Measurements from ENCODE around the gene AGER.
"Not testable (repeated sequence)": the region's sequence is repeated elsewhere in the genome, so short reads cannot be mapped to it uniquely, and the experiment has no call there.

The AGER gene

DNA sequence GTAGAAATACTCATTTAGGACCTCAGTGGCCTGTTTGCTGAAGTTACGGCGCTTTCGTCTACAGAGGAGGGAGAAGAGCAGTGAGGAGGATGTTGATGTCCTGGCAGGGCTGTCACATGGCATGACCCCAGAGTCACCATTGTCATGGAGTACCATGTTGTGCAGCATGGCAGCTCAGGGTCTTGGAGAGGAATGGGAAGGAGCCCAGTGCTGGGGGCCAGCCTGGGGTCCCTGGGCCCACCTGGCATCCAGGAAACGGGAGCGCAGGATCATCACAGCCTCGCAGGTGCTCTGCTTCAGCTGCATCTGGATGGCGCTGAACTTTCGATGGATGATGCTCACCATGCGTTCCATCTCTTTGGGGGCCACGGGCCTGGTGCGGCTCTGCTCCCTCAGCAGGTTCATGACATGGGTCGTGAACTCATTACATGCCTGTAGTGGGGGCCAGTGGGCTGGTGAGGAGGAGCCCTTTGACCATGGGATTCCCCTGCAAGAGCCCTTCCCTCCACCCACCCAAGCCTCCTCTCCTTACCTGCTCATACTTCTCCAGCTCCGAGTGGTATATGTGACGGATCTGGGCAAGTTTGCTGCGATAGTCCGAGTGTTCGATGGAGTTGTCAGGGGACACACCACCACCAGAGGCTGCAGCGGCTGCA lies 3.8 kb upstream of the AGER start:
- not testable (repeated sequence) for H3K4me3 ChIP-seq (ENCODE audit: low read depth, low read length)

DNA sequence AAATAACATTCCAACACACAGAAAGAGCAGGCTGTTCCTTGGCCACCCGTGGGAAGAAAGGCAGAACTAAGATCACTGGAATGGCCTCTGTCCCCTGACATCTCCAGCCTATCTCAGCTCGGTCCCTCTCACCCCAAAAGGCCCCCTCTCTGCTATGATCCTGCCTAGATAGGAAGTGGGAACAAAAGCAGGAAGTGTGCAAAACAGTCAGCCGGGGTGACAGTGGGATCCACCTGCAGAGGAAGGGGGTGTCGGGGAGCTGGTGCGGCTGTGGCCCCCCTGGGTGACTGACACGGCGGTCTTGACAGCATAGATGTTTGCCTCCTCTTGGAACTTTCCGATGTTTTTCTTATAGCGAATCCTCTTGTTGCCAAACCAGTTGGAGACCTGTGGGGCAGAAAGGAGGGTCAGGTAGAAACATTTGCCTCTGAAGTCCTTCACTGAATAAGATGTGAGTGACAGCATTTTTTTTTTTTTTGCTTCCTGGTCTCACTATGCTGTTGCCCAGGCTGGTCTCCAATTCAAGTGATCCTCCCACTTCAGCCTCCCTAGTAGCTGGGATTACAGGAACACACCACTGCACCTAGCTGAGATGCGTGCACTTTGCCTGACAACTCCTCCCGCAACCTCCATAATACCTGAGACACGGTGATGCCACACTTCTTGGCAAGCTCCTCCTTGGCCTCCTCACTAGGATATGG lies 3.1 kb upstream of the AGER start:
- no peak overlapping the region for H3K4me3 ChIP-seq (ENCODE audit: low read depth, low read length)

GRCh38 chr6:32186151-32186840 lies 2.2 kb upstream of the AGER start:
- H3K4me3 ChIP-seq (ENCODE audit: low read depth, low read length) = not testable (repeated sequence)

GRCh38 chr6:32185681-32186131 lies 1.7 kb upstream of the AGER start:
- not testable (repeated sequence) for H3K4me3 ChIP-seq (ENCODE audit: low read depth, low read length)

DNA sequence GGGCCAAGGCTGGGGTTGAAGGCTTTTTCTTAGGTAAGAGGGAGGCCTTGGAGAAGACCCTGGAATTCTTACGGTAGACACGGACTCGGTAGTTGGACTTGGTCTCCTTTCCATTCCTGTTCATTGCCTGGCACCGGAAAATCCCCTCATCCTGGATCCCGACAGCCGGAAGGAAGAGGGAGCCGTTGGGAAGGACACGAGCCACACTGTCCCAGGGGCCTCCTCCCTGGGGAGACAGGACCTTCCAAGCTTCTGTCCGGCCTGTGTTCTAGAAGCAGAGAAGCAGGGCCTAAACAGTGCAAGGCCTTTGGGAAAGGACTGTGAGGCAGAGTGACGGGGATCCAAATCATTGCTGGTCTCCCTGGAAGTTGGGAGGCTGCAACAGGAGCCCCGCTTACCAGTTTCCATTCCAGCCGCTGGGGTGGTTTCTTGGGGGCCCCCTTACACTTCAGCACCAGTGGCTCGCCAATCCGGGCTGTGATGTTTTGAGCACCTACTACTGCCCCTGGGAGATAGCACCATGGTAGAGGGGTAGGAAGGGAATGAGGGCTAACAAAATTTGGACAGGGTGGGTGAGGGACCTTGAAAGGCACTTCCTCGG lies 470 bp downstream of the AGER start:
- H3K4me3 ChIP-seq (ENCODE audit: low read depth, low read length) = no peak overlapping the region

DNA sequence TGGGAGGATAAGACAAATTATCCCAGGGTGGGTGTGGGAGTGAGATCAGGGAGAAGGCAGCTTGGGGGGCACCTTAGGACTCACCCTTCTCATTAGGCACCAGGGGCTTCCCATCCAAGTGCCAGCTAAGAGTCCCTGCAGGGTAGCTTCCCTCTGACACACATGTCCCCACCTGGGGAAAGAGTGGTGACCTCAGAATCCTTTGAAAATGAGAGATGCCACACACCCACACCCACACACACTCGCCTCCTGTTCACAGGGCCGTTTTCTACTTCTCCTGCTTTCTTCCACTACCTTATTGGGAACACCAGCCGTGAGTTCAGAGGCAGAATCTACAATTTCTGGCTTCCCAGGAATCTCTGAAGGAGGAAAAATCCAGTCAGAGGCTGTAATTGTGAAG lies 1.0 kb downstream of the AGER start:
- no peak overlapping the region for H3K4me3 ChIP-seq (ENCODE audit: low read depth, low read length)

- no peak overlapping the region for H3K4me3 ChIP-seq (ENCODE audit: low read depth, low read length)
These were observed 1.5 kb downstream of the AGER start for GRCh38 chr6:32182555-32182981.

DNA sequence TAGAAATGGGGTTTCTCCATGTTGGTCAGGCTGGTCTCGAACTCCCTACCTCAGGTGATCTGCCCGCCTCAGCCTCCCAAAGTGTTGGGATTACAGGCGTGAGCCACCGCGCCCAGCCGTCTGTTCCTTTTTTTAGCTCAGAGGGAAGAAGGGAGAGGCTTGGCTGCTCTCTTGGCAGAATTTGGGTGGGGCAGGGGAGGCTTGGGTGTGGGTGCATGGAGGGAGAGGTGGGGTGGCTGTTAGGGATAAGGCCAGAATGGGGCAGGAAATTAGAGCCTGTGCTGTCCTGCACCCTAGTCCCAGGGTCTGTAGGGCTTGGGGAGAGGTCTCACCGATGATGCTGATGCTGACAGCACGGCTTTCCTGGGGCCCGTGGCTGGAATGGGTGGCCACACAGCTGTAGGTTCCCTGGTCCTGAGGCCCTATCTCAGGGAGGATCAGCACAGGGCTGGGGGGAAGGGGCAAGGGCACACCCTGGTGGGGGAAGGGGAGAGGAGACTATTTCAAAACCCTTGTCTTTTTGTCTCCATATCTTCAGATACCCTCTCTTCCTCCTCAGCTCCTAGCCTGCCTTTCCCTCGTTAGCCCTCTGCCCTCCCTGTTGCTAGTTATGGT lies 2.0 kb downstream of the AGER start:
- no peak overlapping the region for H3K4me3 ChIP-seq (ENCODE audit: low read depth, low read length)

DNA sequence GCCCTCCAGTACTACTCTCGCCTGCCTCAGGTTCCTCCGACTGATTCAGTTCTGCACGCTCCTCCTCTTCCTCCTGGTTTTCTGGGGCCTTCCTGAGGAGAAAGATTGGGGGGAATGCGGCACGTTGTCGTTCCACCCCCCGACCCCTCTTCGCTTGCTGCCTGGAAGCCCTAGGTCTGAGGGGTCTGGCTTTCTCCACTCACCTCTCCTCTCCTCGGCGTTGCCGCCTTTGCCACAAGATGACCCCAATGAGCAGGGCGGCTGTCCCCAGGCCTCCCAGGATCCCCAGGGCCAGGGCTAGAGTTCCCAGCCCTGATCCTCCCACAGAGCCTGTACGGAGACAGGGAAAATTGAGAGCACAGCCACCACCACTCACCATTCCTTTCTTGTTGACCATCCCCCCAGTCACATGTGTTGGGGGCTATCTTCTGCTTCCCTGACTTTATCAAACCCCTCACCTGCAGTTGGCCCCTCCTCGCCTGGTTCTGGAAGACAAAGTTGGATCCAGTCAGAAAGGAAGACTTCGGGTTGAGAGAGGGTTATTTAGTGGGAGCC lies 2.8 kb downstream of the AGER start:
- H3K4me3 ChIP-seq (ENCODE audit: low read depth, low read length) = no peak overlapping the region

GRCh38 chr6:32179766-32180405 lies 4.2 kb downstream of the AGER start:
- H3K4me3 ChIP-seq (ENCODE audit: low read depth, low read length) = no peak overlapping the region

DNA sequence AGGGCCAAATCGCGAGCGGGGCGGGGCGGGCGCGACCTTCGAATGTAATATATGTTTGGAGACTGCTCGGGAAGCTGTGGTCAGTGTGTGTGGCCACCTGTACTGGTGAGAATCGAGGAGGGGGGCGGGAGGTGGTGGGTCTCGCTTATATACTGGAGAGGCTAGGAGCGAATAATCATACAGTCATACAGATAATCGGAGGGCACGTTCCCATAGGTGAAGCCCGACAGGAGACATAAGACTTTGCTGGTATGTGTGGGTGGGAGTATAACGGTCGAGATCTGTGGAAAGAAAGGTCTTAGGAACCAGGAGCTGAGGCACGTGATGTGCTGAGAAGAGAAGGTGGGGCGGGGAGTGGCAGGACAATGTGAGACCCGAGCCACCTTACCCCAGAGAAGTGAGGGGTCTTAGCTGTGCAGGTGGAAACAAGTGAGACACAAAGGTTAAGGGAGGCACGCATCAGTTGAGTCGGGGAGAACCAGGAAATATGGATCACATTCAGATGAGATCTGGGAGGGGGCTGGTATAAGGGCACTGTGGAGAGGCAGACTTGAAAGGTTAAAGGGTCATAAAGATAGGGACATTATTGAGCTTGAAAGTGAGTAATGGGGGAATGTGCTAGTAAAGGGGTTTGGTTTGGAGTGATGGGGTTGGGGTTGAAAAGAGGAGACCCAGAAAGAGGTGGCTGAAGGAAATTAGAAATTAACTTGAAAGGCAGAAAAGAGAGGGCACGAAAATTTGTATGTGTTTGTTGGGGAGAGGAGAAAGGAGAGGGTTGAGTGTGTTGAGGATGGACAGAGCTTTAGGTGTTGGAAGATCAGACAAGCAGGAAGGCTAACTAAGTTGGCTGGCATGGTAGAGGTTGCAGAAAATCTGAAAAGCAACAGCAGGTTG lies 5.3 kb downstream of the AGER start:
- H3K4me3 ChIP-seq (ENCODE audit: low read depth, low read length) = peak overlapping the region; percentile 87

GRCh38 chr6:32177788-32178546 lies 6.1 kb downstream of the AGER start, which contains the start of gene RNF5:
Gene RNF5 (plus strand): TSS chr6:32178405. CDS start chr6:32178512, 107 bp downstream.
- H3K4me3 ChIP-seq (ENCODE audit: low read depth, low read length) = peak within 1 kb of the TSS; percentile 87

DNA sequence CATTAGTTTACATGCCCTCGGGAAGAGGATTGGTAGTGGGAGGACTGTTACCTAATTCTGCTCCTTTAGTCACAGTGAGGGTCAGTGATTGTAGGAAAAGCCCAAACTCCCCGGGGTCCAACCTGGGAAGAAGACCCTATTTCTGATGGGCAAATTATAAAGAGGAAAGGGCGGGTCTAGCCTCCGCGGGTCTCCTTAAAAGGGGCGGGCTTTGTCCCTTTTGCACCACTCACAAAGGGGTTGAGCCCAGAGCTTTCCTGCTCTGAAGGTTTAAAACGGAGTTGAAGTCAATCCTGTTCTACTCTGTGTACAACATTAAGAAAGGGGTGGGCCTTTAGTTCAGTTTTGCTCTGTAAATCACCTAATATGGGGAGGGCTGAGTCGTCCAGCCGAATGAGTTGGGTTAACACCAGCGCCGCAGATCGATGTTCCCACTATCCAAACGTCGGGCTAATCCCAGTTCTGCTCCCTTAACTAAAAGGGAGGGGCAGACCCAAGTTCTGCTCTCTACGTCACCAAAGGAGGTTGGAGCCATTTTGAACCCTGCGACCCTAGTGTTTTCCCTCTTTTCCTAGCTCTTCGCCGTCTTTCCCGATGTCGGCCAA lies 6.8 kb downstream of the AGER start:
- peak overlapping the region; percentile 77 for H3K4me3 ChIP-seq (ENCODE audit: low read depth, low read length)

DNA sequence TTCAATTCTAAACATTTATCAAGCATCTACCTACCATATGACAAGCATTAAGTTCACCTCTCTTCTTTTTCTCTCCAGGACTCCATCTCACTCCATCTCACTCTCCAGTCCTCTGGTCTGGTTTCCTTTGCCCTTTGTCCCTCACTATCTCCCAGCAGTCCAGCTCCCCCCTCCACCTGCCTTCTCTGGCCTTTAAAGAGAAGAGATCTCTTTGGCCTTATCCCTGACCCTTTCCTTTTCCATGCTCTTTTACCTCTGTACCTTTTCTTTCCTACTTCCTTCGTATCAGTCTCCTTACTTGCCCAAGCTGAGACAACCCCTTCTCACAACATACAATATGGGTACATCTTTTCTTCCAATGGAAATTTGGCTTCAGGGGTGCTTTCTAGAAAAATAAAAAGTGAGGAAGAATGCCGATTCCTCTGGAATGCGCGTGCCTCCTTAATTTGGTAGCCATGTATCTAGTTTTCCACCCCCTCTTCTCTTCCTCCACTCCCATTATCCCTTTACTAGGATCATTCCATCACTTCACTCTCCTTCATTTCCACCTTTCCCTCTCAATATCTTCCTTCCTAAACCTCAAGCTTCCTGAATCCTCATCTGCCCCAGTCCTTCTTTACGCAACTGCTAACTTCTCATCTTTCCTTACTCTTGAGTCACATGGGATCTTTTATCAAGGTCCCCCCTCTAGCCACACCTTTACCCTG lies 7.4 kb downstream of the AGER start:
- peak overlapping the region; percentile 77 for H3K4me3 ChIP-seq (ENCODE audit: low read depth, low read length)

DNA sequence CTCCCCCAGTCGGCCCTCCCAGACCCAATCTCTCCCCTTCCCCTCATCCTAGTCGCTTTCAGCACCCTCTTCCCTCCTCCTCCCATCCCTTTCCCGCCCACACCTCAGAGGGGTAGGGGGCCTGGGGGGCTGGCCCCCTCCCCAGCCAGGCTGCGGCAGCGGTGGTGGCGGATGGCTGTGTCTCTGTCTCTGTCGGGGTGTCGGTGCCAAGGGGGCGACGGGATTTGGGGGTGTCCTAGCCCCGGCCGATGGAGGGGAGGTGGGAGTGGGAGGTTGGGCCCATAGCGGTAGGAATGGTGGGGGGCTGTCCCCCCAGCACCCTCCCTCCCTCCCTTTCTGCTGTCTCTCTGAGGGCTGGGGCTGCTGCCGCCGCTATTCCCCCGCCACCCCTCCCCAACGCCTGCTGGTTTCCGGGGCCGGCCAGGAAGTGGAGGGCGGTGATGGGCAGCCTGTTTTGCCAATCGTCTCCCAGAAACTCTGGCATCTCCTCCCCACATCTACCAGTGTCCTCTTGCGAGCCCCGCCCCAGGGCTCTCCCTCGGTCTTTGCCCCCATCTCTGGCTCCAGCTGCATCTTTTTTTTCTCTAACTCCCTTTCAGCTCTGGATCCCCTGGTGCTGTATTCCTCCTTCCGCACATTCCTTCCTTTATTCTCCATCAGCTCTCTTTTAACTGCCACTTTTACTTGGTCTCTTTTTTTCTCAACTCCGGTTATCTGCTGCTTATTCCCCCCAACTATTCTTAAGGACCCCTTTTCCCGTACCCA lies 8.2 kb downstream of the AGER start, which contains the start of gene AGPAT1:
Gene AGPAT1 (minus strand): TSS at position 374 of the 765 bp plus-strand sequence. CDS start 4,588 bp downstream, outside the sequence.
- peak within 1 kb of the TSS; percentile 77 for H3K4me3 ChIP-seq (ENCODE audit: low read depth, low read length)

GRCh38 chr6:32175322-32175710 lies 8.7 kb downstream of the AGER start:
- H3K4me3 ChIP-seq (ENCODE audit: low read depth, low read length) = peak overlapping the region; percentile 77

GRCh38 chr6:32174416-32174815 lies 9.6 kb downstream of the AGER start:
- H3K4me3 ChIP-seq (ENCODE audit: low read depth, low read length) = no peak overlapping the region

All from iPS-11a (cell line).